ENCODE data around the gene KLHDC10. TPM values are rescaled to one million over a fixed set of nuclear protein-coding genes. Genes with fewer than 3 reads are reported as not detected.
"Not testable (repeated sequence)": the region's sequence is repeated elsewhere in the genome, so short reads cannot be mapped to it uniquely, and the experiment has no call there.

KLHDC10 gene
- total RNA-seq, 2 donors from 2014 or later: 16.7 to 19.1 TPM

GRCh38 chr7:130118294-130118693, 48.0 kb downstream of the KLHDC10 start:
- Histone ChIP-seq H3K36me3 (peaks cover 36% of the 10 kb centered on the region), H3K27me3 (no peaks in the 10 kb centered on the region), H3K9me3 (no peaks in the 10 kb centered on the region), H3K4me1 (no peaks in the 10 kb centered on the region), H3K4me3 (no peak overlapping the region), H3K27ac (no peak overlapping the region)
- DNase-seq (ENCODE audit: low spot score): no peak
- TF ChIP-seq, protein P1, sequence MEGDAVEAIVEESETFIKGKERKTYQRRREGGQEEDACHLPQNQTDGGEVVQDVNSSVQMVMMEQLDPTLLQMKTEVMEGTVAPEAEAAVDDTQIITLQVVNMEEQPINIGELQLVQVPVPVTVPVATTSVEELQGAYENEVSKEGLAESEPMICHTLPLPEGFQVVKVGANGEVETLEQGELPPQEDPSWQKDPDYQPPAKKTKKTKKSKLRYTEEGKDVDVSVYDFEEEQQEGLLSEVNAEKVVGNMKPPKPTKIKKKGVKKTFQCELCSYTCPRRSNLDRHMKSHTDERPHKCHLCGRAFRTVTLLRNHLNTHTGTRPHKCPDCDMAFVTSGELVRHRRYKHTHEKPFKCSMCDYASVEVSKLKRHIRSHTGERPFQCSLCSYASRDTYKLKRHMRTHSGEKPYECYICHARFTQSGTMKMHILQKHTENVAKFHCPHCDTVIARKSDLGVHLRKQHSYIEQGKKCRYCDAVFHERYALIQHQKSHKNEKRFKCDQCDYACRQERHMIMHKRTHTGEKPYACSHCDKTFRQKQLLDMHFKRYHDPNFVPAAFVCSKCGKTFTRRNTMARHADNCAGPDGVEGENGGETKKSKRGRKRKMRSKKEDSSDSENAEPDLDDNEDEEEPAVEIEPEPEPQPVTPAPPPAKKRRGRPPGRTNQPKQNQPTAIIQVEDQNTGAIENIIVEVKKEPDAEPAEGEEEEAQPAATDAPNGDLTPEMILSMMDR (IDR thresholded peaks at IDR 0.05): no peak

DNA sequence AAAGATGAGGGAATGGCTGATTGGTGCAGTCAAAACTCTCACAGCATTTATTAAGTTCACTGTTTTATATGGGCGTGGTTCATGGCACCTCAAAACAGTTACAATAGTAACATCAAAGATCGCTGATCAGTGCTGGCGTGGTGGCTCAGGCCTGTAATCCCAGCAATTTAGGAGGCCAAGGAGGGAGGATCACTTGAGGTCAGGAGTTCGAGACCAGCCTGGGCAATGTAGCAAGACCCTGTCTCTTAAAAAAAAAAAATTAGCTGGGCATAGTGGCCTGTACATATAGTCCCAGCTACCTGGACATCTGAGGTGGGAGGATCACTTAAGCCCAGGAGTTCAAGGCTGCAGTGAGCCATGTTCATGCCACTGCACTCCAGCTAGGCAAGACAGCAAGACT, 48.5 kb downstream of the KLHDC10 start:
- no peaks in the 10 kb centered on the region for H3K4me1 ChIP-seq
- DNase-seq (ENCODE audit: low spot score): no peak
- no peak overlapping the region for H3K27ac ChIP-seq
- no peaks in the 10 kb centered on the region for H3K9me3 ChIP-seq
- no peaks in the 10 kb centered on the region for H3K27me3 ChIP-seq
- H3K36me3 ChIP-seq: peaks cover 40% of the 10 kb centered on the region
- H3K4me3 ChIP-seq: no peak overlapping the region
- TF ChIP-seq, protein P1 (IDR thresholded peaks at IDR 0.05): no peak

- no peak for DNase-seq (ENCODE audit: low spot score)
- no peak overlapping the region for H3K27ac ChIP-seq
- H3K4me1 ChIP-seq: no peaks in the 10 kb centered on the region
- no peaks in the 10 kb centered on the region for H3K27me3 ChIP-seq
- TF ChIP-seq, protein P1 (IDR thresholded peaks at IDR 0.05): no peak
- H3K9me3 ChIP-seq: no peaks in the 10 kb centered on the region
- H3K4me3 ChIP-seq: no peak overlapping the region
- H3K36me3 ChIP-seq: peaks cover 68% of the 10 kb centered on the region
These were observed 53.2 kb downstream of the KLHDC10 start for GRCh38 chr7:130123501-130123900.

GRCh38 chr7:130124711-130125110, 54.4 kb downstream of the KLHDC10 start:
- DNase-seq (ENCODE audit: low spot score): no peak
- H3K36me3 ChIP-seq: peaks cover 70% of the 10 kb centered on the region
- TF ChIP-seq, protein P1 (IDR thresholded peaks at IDR 0.05): no peak
- H3K27ac ChIP-seq: no peak overlapping the region
- H3K9me3 ChIP-seq: no peaks in the 10 kb centered on the region
- H3K4me1 ChIP-seq: no peaks in the 10 kb centered on the region
- H3K27me3 ChIP-seq: no peaks in the 10 kb centered on the region
- H3K4me3 ChIP-seq: no peak overlapping the region

- not testable (repeated sequence) for H3K4me3 ChIP-seq; H3K4me1 ChIP-seq; H3K27ac ChIP-seq; H3K9me3 ChIP-seq; DNase-seq (ENCODE audit: low spot score); H3K27me3 ChIP-seq
- peaks cover 74% of the 10 kb centered on the region for H3K36me3 ChIP-seq
These were observed 56.5 kb downstream of the KLHDC10 start for GRCh38 chr7:130126840-130127239.

DNA sequence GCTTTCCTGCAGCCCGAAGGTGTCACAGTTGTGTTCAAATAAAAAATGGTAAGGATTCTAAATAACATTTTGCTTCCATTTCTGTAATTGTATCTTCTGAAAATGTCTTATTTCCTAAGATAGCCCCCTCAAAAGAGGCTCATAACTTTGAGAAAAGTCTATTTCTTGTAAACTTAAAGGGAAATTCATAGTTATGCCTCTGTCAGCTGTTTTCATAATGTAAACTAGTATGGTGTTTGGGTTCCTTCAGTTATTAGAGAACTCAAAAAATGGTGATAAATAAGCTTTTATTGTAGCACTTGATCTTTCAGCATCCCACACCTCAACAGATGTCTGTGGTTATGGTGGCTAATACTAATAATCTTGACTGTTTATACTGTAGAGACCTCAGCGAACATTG, 57.1 kb downstream of the KLHDC10 start:
- DNase-seq (ENCODE audit: low spot score): no peak
- TF ChIP-seq, protein P1 (IDR thresholded peaks at IDR 0.05): no peak
- H3K27ac ChIP-seq: no peak overlapping the region
- no peaks in the 10 kb centered on the region for H3K27me3 ChIP-seq
- H3K4me1 ChIP-seq: no peaks in the 10 kb centered on the region
- H3K9me3 ChIP-seq: no peaks in the 10 kb centered on the region
- peaks cover 68% of the 10 kb centered on the region for H3K36me3 ChIP-seq
- H3K4me3 ChIP-seq: no peak overlapping the region

All from right atrium auricular region (tissue), 2 donors.